Measurements from ENCODE around the gene PTN.

DNA sequence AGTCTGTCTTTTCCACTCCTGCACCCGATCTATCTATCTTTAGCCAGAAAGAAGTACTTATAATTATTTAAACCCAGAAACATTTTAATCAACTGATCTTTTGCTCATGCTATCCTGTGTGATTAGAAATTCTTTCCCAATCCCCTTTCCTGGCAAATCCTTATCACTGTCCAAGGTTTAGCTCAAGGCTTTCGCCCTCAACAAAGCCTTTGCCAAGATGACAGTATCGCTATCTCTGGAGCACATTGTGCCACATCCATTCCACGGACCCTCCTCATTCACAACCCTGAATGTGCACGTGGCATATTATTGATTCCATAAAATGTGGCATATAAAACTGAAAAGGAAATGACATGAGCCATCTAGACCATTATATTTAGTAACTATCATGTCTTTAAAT is 71.3 kb downstream of the PTN start:
- TF ChIP-seq ZNF121 (CRISPR knock-in tag; IDR thresholded peaks at IDR 0.05) (no peak), CTCF (CRISPR knock-in tag; IDR thresholded peaks at IDR 0.05) (no peak)

Measured in HepG2 (cell line).